GM12801 (cell line): ENCODE data around the gene BRDT.

Experiments
- TF ChIP-seq, protein P1 (sequence below): IDR thresholded peaks from one replicate; pipeline ENCODE4 v1.5.1; 2011; ENCODE audit warnings: control low read depth; ENCODE audit not compliant: insufficient read length; ENCODE audit errors: extremely low read depth

BRDT gene

DNA sequence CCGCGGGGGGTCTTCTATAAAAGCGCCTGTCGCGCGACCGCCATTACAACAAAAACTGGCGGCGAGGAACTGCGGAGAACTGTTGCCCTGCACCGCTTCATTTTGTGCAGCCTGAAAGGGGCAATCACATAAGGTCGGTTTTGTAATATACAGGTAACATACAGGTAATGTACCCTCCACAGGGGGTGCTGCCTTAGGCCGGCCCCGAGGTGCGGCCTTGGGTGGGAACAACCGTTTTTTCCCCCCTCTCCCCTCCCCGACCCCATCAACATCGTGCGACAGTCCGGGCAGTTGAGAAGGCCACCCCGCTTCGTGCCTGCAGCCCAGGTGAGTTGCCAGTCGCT is at the start of gene BRDT:
TSS of gene BRDT (plus strand) at position 46 of the 344 bp plus-strand sequence. CDS start 13,354 bp downstream, outside the sequence.
- TF ChIP-seq, protein P1, sequence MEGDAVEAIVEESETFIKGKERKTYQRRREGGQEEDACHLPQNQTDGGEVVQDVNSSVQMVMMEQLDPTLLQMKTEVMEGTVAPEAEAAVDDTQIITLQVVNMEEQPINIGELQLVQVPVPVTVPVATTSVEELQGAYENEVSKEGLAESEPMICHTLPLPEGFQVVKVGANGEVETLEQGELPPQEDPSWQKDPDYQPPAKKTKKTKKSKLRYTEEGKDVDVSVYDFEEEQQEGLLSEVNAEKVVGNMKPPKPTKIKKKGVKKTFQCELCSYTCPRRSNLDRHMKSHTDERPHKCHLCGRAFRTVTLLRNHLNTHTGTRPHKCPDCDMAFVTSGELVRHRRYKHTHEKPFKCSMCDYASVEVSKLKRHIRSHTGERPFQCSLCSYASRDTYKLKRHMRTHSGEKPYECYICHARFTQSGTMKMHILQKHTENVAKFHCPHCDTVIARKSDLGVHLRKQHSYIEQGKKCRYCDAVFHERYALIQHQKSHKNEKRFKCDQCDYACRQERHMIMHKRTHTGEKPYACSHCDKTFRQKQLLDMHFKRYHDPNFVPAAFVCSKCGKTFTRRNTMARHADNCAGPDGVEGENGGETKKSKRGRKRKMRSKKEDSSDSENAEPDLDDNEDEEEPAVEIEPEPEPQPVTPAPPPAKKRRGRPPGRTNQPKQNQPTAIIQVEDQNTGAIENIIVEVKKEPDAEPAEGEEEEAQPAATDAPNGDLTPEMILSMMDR: no peak

- TF ChIP-seq, protein P1: no peak
Observed at GRCh38 chr1:91900562-91900961, 48.6 kb upstream of the BRDT start.

GRCh38 chr1:91901231-91901630 is 48.0 kb upstream of the BRDT start:
- TF ChIP-seq, protein P1: no peak

DNA sequence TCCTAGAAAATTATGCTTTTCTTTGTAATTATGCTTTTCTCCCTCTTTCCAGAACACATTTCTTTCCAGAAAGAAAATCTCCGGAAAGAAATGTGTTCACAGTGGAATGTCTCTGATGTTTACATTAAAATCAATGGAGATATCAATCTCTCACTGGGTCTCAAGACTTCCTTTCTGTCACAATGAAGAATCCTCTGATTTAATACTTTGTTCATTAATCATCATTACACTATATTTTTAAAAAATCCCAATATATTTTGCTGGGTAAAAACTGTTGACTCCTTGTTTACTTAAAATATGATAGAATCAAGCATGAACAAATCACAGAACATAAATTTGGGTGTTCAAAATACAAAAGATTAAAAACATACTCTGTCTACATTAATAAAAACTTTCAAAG is 36.9 kb upstream of the BRDT start:
- TF ChIP-seq, protein P1: no peak

GRCh38 chr1:91913018-91913417 is 36.2 kb upstream of the BRDT start:
- TF ChIP-seq, protein P1: no peak

DNA sequence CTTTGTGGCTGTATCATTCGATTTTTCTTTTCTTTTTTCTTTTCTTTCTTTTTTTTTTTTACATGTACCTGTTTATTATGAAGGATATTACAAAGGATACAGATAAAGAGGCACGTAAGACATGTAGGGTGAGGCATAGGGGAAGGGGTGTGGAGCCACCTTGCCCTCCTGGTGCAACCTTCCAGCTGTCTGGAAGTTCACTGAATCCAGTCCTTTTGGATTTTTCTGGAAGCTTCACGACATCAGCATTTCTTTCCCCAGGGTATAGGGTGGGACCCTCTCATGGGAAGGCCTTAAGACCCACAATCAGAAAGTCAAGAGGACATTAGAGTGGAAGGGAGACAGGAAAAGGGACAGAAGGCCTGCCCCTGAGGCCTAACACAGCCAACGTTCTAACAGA is 33.2 kb upstream of the BRDT start:
- TF ChIP-seq, protein P1: no peak

DNA sequence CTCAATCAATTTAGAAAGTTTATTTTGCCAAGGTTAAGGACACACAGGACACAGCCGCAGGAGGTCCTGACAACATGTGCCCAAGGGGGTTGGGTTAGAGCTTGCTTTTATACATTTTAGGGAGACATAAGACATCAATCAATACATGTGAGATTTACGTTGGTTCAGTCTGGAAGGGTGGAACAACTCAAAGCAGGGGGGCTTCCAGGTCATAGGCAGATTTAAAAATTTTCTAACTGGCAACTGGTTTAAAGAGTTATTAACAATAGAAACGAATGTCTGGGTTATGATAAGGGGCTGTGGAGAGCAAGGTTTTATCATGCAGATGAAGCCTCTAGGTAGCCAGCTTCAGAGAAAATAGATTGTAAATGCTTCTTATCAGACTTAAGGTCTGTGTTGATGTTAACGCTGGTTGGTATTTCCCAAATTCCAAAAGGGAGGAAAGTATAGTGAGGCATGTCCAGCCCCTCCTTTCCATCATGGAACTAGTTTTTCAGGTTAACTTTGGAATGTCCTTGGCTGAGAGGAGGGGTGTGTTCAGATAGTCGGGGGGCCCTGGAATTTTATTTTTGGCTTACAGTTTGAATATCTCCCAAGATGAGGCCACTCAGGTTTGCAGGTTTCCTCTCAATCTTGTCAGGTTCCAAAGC is 32.3 kb upstream of the BRDT start:
- TF ChIP-seq, protein P1: no peak
